Naive thymus-derived CD4-positive, alpha-beta T cell (primary cell): ENCODE data around the gene LBX2. TPM values are rescaled to one million over a fixed set of nuclear protein-coding genes. Genes with fewer than 3 reads are reported as not detected.

ENCODE experiments used
- ATAC-seq: fragments of 150-1000 bp; cut with Tn5 transposase; 2 replicates; pipeline ENCODE4 v1.10.0; 2021; ENCODE audit warnings: mild to moderate bottlenecking, moderate library complexity
- CTCF ChIA-PET: fragments of 350-600 bp; sonication (Branson Sonifier 250); formaldehyde crosslinking; loops from one replicate; lab custom pipeline; 2021; ENCODE audit warnings: antibody characterized with exemption; lab: Charles Lee
- POLR2A ChIA-PET: fragments of 350-600 bp; sonication (Branson Sonifier 250); formaldehyde crosslinking; loops from one replicate; lab custom pipeline; 2021; ENCODE audit warnings: antibody characterized with exemption, inconsistent platforms; lab: Charles Lee
- DNase-seq, 9 donors: peaks; one replicate each; pipeline versions ENCODE4 v3.0.0 to v3.0.0-alpha.2; 2020 to 2022; ENCODE audit warnings: mixed read lengths in 1 of 9
- H3K27ac ChIP-seq: one replicate; pipeline ENCODE4 v1.7.0; 2013; ENCODE audit warnings: mild to moderate bottlenecking, low read depth, low read length, moderate library complexity
- H3K27me3 ChIP-seq, 2 donors: one replicate each; pipeline ENCODE4 v1.7.0; 2013; ENCODE audit warnings: low read length in 2 of 2, mild to moderate bottlenecking in 2 of 2, moderate library complexity in 2 of 2; ENCODE audit not compliant: control insufficient read depth in 2 of 2, insufficient read depth in 2 of 2
- H3K36me3 ChIP-seq, 3 experiments: 1 replicate in 2 of 3; 2 replicates in 1 of 3; pipeline ENCODE4 v1.7.0; 2013; ENCODE audit warnings: low read length in 3 of 3, mild to moderate bottlenecking in 3 of 3, moderate library complexity in 1 of 3; ENCODE audit not compliant: insufficient read depth in 3 of 3, control insufficient read depth in 2 of 3
- H3K4me1 ChIP-seq, 2 donors: one replicate each; pipeline ENCODE4 v1.7.0; 2013; ENCODE audit warnings: low read length in 2 of 2, mild to moderate bottlenecking in 2 of 2, moderate library complexity in 1 of 2; ENCODE audit not compliant: control insufficient read depth in 2 of 2, insufficient read depth in 2 of 2
- H3K4me3 ChIP-seq: 2 replicates; pipeline ENCODE4 v1.7.0; 2013; ENCODE audit warnings: mild to moderate bottlenecking, low read length
- H3K9me3 ChIP-seq, 3 experiments: 1 replicate in 2 of 3; 2 replicates in 1 of 3; pipeline ENCODE4 v1.7.0; 2013; ENCODE audit warnings: low read length in 3 of 3; ENCODE audit not compliant: control insufficient read depth in 2 of 3
- H3K27ac Mint-ChIP-seq, 9 donors: one replicate each; pipeline ENCODE4 v1.8.0; 2020 to 2022; ENCODE audit warnings: mixed read lengths in 9 of 9, mild to moderate bottlenecking in 8 of 9, moderate library complexity in 5 of 9, inconsistent platforms in 2 of 9
- H3K27me3 Mint-ChIP-seq, 5 donors: one replicate each; pipeline ENCODE4 v1.8.0; 2021 to 2022; ENCODE audit warnings: mixed read lengths in 5 of 5, mild to moderate bottlenecking in 1 of 5
- H3K36me3 Mint-ChIP-seq, 5 donors: one replicate each; pipeline ENCODE4 v1.8.0; 2020 to 2022; ENCODE audit warnings: mixed read lengths in 5 of 5, mild to moderate bottlenecking in 3 of 5, inconsistent platforms in 1 of 5
- H3K4me1 Mint-ChIP-seq, 7 donors: one replicate each; pipeline ENCODE4 v1.8.0; 2020 to 2022; ENCODE audit warnings: mixed read lengths in 7 of 7, mild to moderate bottlenecking in 3 of 7, inconsistent platforms in 1 of 7
- H3K4me3 Mint-ChIP-seq, 10 donors: one replicate each; pipeline ENCODE4 v1.8.0; 2020 to 2022; ENCODE audit warnings: mild to moderate bottlenecking in 10 of 10, mixed read lengths in 10 of 10, moderate library complexity in 6 of 10, inconsistent platforms in 2 of 10
- H3K9me3 Mint-ChIP-seq, 11 donors: one replicate each; pipeline ENCODE4 v1.8.0; 2020 to 2022; ENCODE audit warnings: mixed read lengths in 11 of 11, mild to moderate bottlenecking in 4 of 11, inconsistent platforms in 1 of 11, moderate library complexity in 1 of 11
- intact Hi-C, 2 donors: fragments of 100-400 bp; cut with micrococcal nuclease; formaldehyde crosslinking; loops; one replicate each; pipeline ENCODE4 v1.15.1; 2023
- polyA plus RNA-seq, 2 donors: library from polyadenylated mRNA; unstranded; fragments of 300-500 nt; fragmentation: Illumina TruSeq; gene quantifications; one replicate each; pipeline ENCODE4 v1.2.3, GENCODE V29; 2021
- total RNA-seq, 6 experiments: library from RNA in 5 of 6; stranded (reverse) in 5 of 6; gene quantifications; 1 replicate in 5 of 6; 2 replicates in 1 of 6; pipeline ENCODE4 v1.2.3 and lab custom pipeline; 2021 to 2026

The LBX2 gene
- total and polyA plus RNA-seq, 7 experiments from 2014 or later = 0.44 to 0.65 TPM; not detected in 5

GRCh38 chr2:74528600-74529356 lies 29.4 kb upstream of the LBX2 start:
- no peaks in the 10 kb centered on the region for H3K27me3 ChIP-seq
- no peaks in the 10 kb centered on the region for H3K9me3 Mint-ChIP-seq
- no peaks in the 10 kb centered on the region for H3K9me3 ChIP-seq
- peaks cover 11 to 25% of the 10 kb centered on the region in 2 donors for H3K4me1 ChIP-seq
- peak overlapping the region; percentile 88 to 97 (median 93) for H3K27ac Mint-ChIP-seq
- POLR2A ChIA-PET = interaction anchor here (0.8 to 4.2 kb wide), 15 partner anchors 10 to 700 kb away, joined by 3 to 28 read pairs (median 4); partner anchors contain the start of genes CCDC142, PCGF1, STAMBP and TLX2
- H3K36me3 ChIP-seq = peaks cover 0 to 47% (median 6%) of the 10 kb centered on the region in 3 experiments
- no peaks in the 10 kb centered on the region for H3K27me3 Mint-ChIP-seq
- peak overlapping the region; percentile 85 for H3K27ac ChIP-seq
- H3K4me1 Mint-ChIP-seq = peaks cover 25 to 50% (median 43%) of the 10 kb centered on the region in 7 donors
- CTCF ChIA-PET = interaction anchor here (0.7 to 2.6 kb wide), 4 partner anchors 19 to 323 kb away, joined by 3 to 19 read pairs (median 4); partner anchors contain the start of genes CCDC142 and TTC31
- H3K4me3 ChIP-seq = peak overlapping the region; percentile 94
- DNase-seq (peak in 2 of 9 donors; percentile 23 to 25), ATAC-seq (peak; percentile 3)
- peak overlapping the region; percentile 91 to 98 (median 94) for H3K4me3 Mint-ChIP-seq
- H3K36me3 Mint-ChIP-seq = peaks cover 8 to 37% (median 26%) of the 10 kb centered on the region in 5 donors
- intact Hi-C loops = loop anchor here (1.0 to 5.0 kb wide), 17 partner anchors 12 to 791 kb away; partner anchors contain the start of genes C2orf81 (in 2 of the 2), DOK1 (in 2 of the 2), MOB1A (in 2 of the 2) and MRPL53 (in 2 of the 2)

- peaks cover 0 to 38% (median 6%) of the 10 kb centered on the region in 3 experiments for H3K36me3 ChIP-seq
- Mint-ChIP-seq H3K9me3 (no peaks in the 10 kb centered on the region), H3K4me1 (peaks cover 25 to 50% (median 43%) of the 10 kb centered on the region in 7 donors), H3K36me3 (peaks cover 8 to 37% (median 26%) of the 10 kb centered on the region in 5 donors), H3K27ac (peak overlapping the region in 4 of 9 donors; percentile 76 to 93 (median 90)), H3K4me3 (peak overlapping the region; percentile 91 to 98 (median 94)), H3K27me3 (no peaks in the 10 kb centered on the region)
- H3K4me3 ChIP-seq = no peak overlapping the region
- ATAC-seq (no peak), DNase-seq (no peak)
- intact Hi-C loops = loop anchor here (2.0 to 5.0 kb wide), 4 partner anchors 45 to 600 kb away; partner anchors contain the start of genes CCDC142 (in 1 of the 2), DGUOK (in 1 of the 2), INO80B (in 1 of the 2) and MTHFD2 (in 1 of the 2)
- peaks cover 11 to 25% of the 10 kb centered on the region in 2 donors for H3K4me1 ChIP-seq
- H3K27ac ChIP-seq = no peak overlapping the region
- H3K9me3 ChIP-seq = no peaks in the 10 kb centered on the region
- ChIA-PET POLR2A (interaction anchor here (0.9 to 1.4 kb wide), 4 partner anchors 19 to 27 kb away, joined by 3 to 5 read pairs (median 4); partner anchors contain the start of genes LOXL3 and PCGF1), CTCF (interaction anchor here (2.3 kb wide), 1 partner anchor 45 kb away, joined by 6 read pairs; the partner anchor contains the start of genes CCDC142 and TTC31)
- H3K27me3 ChIP-seq = no peaks in the 10 kb centered on the region
These were observed 28.3 kb upstream of the LBX2 start for GRCh38 chr2:74527741-74528140.

DNA sequence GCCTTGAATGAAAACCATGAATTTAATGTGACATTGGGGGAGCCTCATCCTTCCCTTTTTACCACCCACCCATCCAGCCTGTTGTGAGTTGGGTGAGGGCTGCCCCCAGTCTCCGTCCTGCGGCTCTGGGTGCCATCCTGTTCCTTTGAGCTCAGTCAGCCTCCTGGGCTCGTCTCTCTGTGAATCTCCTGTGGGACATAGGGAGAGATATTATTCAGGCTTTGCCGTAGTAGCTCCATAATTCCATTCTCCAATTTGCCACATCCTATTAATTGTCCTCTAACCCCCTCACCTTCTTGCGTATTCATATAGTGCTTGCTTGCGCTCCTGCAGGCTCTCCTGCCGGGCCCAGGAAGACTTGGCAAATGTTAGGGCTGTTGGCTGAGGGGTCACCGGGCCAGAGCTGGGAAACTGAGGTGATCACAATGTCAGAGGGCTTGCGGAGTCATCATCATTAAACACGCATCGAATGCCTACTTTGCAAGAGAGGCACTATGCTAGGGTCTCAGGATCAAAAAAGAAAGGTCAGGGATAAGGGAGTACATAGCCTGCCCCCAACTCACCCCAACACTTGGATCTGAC lies 27.3 kb upstream of the LBX2 start:
- Histone ChIP-seq H3K36me3 (peaks cover 0 to 35% (median 6%) of the 10 kb centered on the region in 3 experiments), H3K27me3 (no peaks in the 10 kb centered on the region), H3K9me3 (no peaks in the 10 kb centered on the region), H3K4me1 (peaks cover 11 to 23% of the 10 kb centered on the region in 2 donors), H3K27ac (no peak overlapping the region), H3K4me3 (no peak overlapping the region)
- peaks cover 0 to 5% (median 0%) of the 10 kb centered on the region in 5 donors for H3K27me3 Mint-ChIP-seq
- H3K4me3 Mint-ChIP-seq = peak overlapping the region in 5 of 10 donors; percentile 10 to 80 (median 30)
- POLR2A ChIA-PET = interaction anchor here (0.7 to 2.0 kb wide), 11 partner anchors 9 to 789 kb away, joined by 3 to 9 read pairs (median 4); partner anchors contain the start of genes CCDC142, PCGF1, TLX2 and TPRKB
- intact Hi-C loops = loop anchor here in 1 of 2 donors (5.0 kb wide), 2 partner anchors 329 to 599 kb away; partner anchors contain the start of genes DGUOK and MTHFD2
- H3K9me3 Mint-ChIP-seq = no peaks in the 10 kb centered on the region
- H3K27ac Mint-ChIP-seq = peak overlapping the region in 1 of 9 donors; percentile 28
- no peak for DNase-seq
- CTCF ChIA-PET = interaction anchor here (0.6 to 2.3 kb wide), 3 partner anchors 44 to 277 kb away, joined by 3 to 6 read pairs (median 3); partner anchors contain the start of genes CCDC142 and TTC31
- peaks cover 8 to 32% (median 21%) of the 10 kb centered on the region in 5 donors for H3K36me3 Mint-ChIP-seq
- no peak for ATAC-seq
- peaks cover 16 to 42% (median 36%) of the 10 kb centered on the region in 7 donors for H3K4me1 Mint-ChIP-seq

- intact Hi-C loops = loop anchor here in 1 of 2 donors (5.0 kb wide), 2 partner anchors 329 to 599 kb away; partner anchors contain the start of genes DGUOK and MTHFD2
- ChIA-PET CTCF (interaction anchor here (0.6 to 2.3 kb wide), 4 partner anchors 17 to 276 kb away, joined by 3 to 6 read pairs (median 3); partner anchors contain the start of genes CCDC142 and TTC31), POLR2A (interaction anchor here (0.6 to 2.0 kb wide), 9 partner anchors 8 to 789 kb away, joined by 3 to 9 read pairs (median 4); partner anchors contain the start of genes TLX2, TPRKB and WBP1)
- Mint-ChIP-seq H3K4me3 (peak within 1 kb of the TSS in 6 of 10 donors; percentile 10 to 94 (median 32)), H3K27me3 (peaks cover 3 to 9% (median 3%) of the 10 kb centered on the region in 5 donors), H3K4me1 (peaks cover 16 to 35% (median 32%) of the 10 kb centered on the region in 7 donors), H3K9me3 (no peaks in the 10 kb centered on the region), H3K27ac (peak within 1 kb of the TSS in 3 of 9 donors; percentile 28 to 46 (median 43)), H3K36me3 (peaks cover 8 to 30% (median 21%) of the 10 kb centered on the region in 5 donors)
- Histone ChIP-seq H3K27me3 (no peaks in the 10 kb centered on the region), H3K4me1 (peaks cover 4 to 15% of the 10 kb centered on the region in 2 donors), H3K9me3 (no peaks in the 10 kb centered on the region), H3K4me3 (no peak within 1 kb of the TSS), H3K36me3 (peaks cover 0 to 35% (median 6%) of the 10 kb centered on the region in 3 experiments), H3K27ac (no peak within 1 kb of the TSS)
- ATAC-seq (no peak), DNase-seq (peak in 3 of 9 donors; percentile 33 to 42 (median 41))
These were observed 26.6 kb upstream of the LBX2 start, which contains the start of gene DQX1 for GRCh38 chr2:74525717-74526648. Gene DQX1, minus strand, starts transcription at chr2:74526231. Its CDS starts 502 bp downstream, at chr2:74525729.
